CD4-positive, alpha-beta T cell treated with Interferon alpha-2 for 1 hour (primary cell): Measurements from ENCODE around the gene CSNK1E.

Experiments used
- DNase-seq, 2 donors: peaks; one replicate each; pipeline ENCODE4 v3.0.0-alpha.2; 2020 to 2022

Gene CSNK1E

GRCh38 chr22:38247713-38248112, 69.5 kb downstream of the CSNK1E start:
- no peak for DNase-seq

DNA sequence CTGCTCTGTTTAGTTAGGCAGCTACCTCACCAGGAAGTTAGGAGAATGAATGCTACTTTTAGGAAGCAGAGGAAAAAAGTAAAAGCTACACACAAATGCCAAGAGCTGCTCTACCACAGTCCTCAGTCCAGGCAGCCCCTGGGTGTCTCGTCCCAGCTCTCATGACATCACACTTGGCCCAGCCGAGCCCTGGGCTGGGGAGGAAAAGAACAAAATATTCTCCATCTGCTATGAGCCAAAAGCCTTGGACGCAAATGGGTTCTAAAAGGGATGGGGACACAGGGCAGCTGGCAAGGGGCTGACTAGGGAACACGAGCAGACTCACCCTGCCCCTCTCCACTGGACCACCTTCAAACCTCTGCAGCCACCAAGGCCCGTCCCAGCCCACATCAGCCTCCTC, 70.5 kb downstream of the CSNK1E start:
- DNase-seq: no peak

DNA sequence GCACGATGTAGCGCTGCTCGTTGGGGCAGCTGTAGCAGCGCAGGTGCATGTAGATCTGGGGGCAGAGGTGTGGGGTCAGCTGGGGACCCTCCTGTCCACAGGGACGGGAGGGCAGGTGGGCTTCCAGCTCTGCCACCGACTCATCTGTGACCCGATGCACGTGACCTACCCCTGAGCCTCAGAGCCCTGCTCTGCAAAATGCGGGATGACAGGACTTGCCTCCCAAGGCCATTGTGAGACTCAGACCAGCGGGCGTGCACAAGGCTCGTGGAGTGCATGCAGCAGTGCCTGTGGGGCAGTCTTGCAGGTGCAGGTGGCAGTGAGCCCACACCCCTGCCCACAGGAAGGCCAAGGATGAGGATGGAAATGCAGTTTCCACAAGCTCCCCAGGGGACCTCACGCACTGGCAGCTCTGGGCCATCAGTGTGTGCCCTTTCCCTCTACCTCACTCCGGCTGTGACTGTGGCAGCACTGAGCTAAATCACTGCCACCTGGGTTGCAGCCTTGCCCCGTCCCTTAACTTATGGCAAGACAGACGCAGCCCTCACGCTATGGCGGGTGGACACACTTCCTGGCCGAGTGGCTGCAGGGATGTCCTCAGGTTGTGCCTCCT, 71.1 kb downstream of the CSNK1E start:
- no peak for DNase-seq

DNA sequence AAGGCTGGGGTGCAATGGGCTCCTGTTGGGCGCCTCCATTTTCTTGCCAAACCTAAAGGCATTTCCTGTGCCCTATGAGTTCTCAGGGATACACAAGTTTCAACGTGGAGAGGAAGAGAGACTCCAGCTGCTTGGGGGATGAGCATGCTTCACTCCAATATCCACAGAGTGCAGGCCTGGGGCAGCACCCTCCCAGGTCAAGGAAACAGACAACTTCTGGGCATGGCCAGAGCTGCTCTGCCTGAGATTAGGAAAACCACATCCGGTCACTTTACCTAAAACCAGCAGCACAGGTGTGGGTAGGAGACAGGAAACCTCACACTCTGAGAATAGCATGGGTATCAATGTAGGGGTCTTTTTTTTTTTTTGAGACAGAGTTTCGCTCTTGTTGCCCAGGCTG, 73.1 kb downstream of the CSNK1E start:
- no peak for DNase-seq

- no peak for DNase-seq
Measured at GRCh38 chr22:38243007-38243765, 74.0 kb downstream of the CSNK1E start.

- no peak for DNase-seq
Measured at GRCh38 chr22:38240734-38241252, 76.4 kb downstream of the CSNK1E start.
